ENCODE results near the gene EFCAB8. TPM values are rescaled to one million over a fixed set of nuclear protein-coding genes. Genes with fewer than 3 reads are reported as not detected.

EFCAB8 gene
- total and polyA plus RNA-seq, 2 donors from 2014 or later = 0.13 TPM; not detected in 1

DNA sequence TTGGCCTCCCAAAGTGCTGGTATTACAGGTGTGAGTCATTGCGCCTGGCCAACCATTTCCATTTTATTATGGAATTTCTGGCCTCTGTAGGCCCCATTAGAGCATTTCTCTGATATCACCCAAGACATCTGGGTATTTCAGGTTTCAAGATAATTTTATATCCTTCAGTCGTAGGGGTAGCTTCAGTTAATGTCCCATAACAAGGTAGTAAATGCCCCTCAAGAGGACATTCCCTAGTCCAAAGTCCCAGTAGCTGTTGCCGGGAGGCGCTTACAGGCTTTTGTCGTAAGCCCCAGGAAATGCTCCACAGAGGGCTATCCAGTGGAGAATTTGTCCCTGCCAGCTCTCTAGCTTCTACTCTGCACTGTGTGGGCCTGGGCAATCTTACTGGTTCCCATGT is 24.4 kb downstream of the EFCAB8 start:
- H3K36me3 ChIP-seq (ENCODE audit: control insufficient read depth in 2 of 3, insufficient read depth in 3 of 3, low read length in 3 of 3) = no peaks in the 10 kb centered on the region
- DNase-seq (no peak), FAIRE-seq (no peak)
- H3K27me3 ChIP-seq (ENCODE audit: control insufficient read depth, insufficient read depth, low read length) = no peaks in the 10 kb centered on the region
- intact Hi-C loops (cut with DNase I) = no loop called here
- H3K27ac ChIP-seq (ENCODE audit: low read depth in 2 of 2, low read length in 2 of 2) = no peak overlapping the region
- no peak overlapping the region for H3K4me3 ChIP-seq (ENCODE audit: low read length in 3 of 3)
- H3K9ac ChIP-seq (ENCODE audit: low read length in 3 of 3) = no peak overlapping the region
- TF ChIP-seq, protein P1, sequence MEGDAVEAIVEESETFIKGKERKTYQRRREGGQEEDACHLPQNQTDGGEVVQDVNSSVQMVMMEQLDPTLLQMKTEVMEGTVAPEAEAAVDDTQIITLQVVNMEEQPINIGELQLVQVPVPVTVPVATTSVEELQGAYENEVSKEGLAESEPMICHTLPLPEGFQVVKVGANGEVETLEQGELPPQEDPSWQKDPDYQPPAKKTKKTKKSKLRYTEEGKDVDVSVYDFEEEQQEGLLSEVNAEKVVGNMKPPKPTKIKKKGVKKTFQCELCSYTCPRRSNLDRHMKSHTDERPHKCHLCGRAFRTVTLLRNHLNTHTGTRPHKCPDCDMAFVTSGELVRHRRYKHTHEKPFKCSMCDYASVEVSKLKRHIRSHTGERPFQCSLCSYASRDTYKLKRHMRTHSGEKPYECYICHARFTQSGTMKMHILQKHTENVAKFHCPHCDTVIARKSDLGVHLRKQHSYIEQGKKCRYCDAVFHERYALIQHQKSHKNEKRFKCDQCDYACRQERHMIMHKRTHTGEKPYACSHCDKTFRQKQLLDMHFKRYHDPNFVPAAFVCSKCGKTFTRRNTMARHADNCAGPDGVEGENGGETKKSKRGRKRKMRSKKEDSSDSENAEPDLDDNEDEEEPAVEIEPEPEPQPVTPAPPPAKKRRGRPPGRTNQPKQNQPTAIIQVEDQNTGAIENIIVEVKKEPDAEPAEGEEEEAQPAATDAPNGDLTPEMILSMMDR (IDR thresholded peaks at IDR 0.05; ENCODE audit: borderline replicate concordance, extremely low read depth, insufficient read depth) = no peak
- H3K4me1 ChIP-seq (ENCODE audit: control insufficient read depth in 2 of 3, insufficient read depth in 2 of 3, low read depth in 1 of 3, low read length in 3 of 3) = no peaks in the 10 kb centered on the region
- no peaks in the 10 kb centered on the region for H3K9me3 ChIP-seq (ENCODE audit: control insufficient read depth in 2 of 3, insufficient read depth in 1 of 3, low read length in 3 of 3)

DNA sequence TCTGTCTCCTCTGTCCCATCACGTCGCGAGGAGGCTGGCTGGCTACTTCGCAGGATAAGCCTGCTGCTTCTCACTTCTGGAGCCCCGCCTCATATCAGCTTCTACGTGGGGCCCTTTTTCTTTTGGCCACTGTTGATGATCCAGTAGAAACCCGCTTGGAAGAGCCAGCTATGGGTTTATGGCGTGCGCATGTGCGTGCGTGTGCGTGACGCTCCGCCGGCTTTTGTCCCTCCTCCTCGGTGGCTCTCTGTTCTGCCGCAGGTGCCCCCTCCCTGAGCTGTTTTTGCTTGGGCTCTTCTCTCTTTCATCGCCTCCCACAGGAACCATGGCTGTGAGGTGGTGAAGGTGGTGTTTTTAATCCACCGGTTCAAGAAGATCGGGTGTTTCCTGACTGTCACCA is 26.5 kb downstream of the EFCAB8 start:
- TF ChIP-seq, protein P1 (IDR thresholded peaks at IDR 0.05; ENCODE audit: borderline replicate concordance, extremely low read depth, insufficient read depth) = no peak
- DNase-seq (no peak), FAIRE-seq (no peak)
- no peaks in the 10 kb centered on the region for H3K4me1 ChIP-seq (ENCODE audit: control insufficient read depth in 2 of 3, insufficient read depth in 2 of 3, low read depth in 1 of 3, low read length in 3 of 3)
- no peaks in the 10 kb centered on the region for H3K27me3 ChIP-seq (ENCODE audit: control insufficient read depth, insufficient read depth, low read length)
- no peak overlapping the region for H3K4me3 ChIP-seq (ENCODE audit: low read length in 3 of 3)
- H3K27ac ChIP-seq (ENCODE audit: low read depth in 2 of 2, low read length in 2 of 2) = no peak overlapping the region
- H3K9ac ChIP-seq (ENCODE audit: low read length in 3 of 3) = no peak overlapping the region
- H3K36me3 ChIP-seq (ENCODE audit: control insufficient read depth in 2 of 3, insufficient read depth in 3 of 3, low read length in 3 of 3) = no peaks in the 10 kb centered on the region
- intact Hi-C loops (cut with DNase I) = no loop called here
- H3K9me3 ChIP-seq (ENCODE audit: control insufficient read depth in 2 of 3, insufficient read depth in 1 of 3, low read length in 3 of 3) = no peaks in the 10 kb centered on the region

DNA sequence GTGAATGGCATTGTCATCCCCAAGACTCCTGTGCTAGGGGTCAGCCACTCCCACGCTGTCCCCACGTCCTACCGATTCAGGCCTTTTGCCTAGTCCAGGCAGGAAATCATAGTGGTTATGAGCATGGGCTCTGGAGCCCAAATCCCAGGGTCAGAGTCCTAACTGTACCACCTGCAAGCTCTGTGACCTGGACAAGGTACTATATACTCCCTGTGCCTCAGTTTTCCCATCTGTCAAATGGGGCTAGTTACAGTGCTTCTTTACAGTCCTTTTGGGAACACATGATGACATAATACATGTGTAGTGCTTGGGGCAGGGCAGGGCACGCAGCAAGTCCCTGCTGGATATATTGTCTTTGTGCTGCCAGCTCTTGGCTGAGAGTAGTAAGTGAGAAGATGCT is 27.2 kb downstream of the EFCAB8 start:
- no peaks in the 10 kb centered on the region for H3K9me3 ChIP-seq (ENCODE audit: control insufficient read depth in 2 of 3, insufficient read depth in 1 of 3, low read length in 3 of 3)
- intact Hi-C loops (cut with DNase I) = no loop called here
- no peak overlapping the region for H3K9ac ChIP-seq (ENCODE audit: low read length in 3 of 3)
- no peak overlapping the region for H3K4me3 ChIP-seq (ENCODE audit: low read length in 3 of 3)
- no peaks in the 10 kb centered on the region for H3K36me3 ChIP-seq (ENCODE audit: control insufficient read depth in 2 of 3, insufficient read depth in 3 of 3, low read length in 3 of 3)
- DNase-seq (no peak), FAIRE-seq (no peak)
- TF ChIP-seq, protein P1 (IDR thresholded peaks at IDR 0.05; ENCODE audit: borderline replicate concordance, extremely low read depth, insufficient read depth) = no peak
- no peak overlapping the region for H3K27ac ChIP-seq (ENCODE audit: low read depth in 2 of 2, low read length in 2 of 2)
- no peaks in the 10 kb centered on the region for H3K4me1 ChIP-seq (ENCODE audit: control insufficient read depth in 2 of 3, insufficient read depth in 2 of 3, low read depth in 1 of 3, low read length in 3 of 3)
- no peaks in the 10 kb centered on the region for H3K27me3 ChIP-seq (ENCODE audit: control insufficient read depth, insufficient read depth, low read length)

DNA sequence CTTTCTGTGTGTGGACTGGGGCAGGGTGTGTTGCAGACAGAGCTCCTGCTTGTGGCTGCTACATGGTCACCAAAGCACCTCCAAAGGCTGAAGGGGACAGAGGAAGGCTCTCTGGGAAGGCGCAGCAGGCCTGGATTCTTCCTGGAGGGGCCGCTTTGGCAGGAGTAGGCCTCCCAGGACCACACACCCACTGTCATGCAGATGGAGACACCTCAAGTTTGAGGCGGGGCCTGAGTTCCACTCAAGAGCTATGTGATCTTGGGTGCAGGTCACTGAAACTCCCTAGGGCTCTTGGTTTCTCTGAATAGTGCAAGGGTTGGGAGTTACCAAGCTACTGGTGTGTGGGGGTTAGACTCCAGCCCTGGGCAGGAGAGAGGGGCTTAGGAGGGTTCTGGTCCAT is 27.9 kb downstream of the EFCAB8 start:
- Histone ChIP-seq H3K27ac (ENCODE audit: low read depth in 2 of 2, low read length in 2 of 2) (no peak overlapping the region), H3K27me3 (ENCODE audit: control insufficient read depth, insufficient read depth, low read length) (no peaks in the 10 kb centered on the region), H3K36me3 (ENCODE audit: control insufficient read depth in 2 of 3, insufficient read depth in 3 of 3, low read length in 3 of 3) (no peaks in the 10 kb centered on the region), H3K9ac (ENCODE audit: low read length in 3 of 3) (no peak overlapping the region), H3K4me1 (ENCODE audit: control insufficient read depth in 2 of 3, insufficient read depth in 2 of 3, low read depth in 1 of 3, low read length in 3 of 3) (no peaks in the 10 kb centered on the region), H3K9me3 (ENCODE audit: control insufficient read depth in 2 of 3, insufficient read depth in 1 of 3, low read length in 3 of 3) (no peaks in the 10 kb centered on the region), H3K4me3 (ENCODE audit: low read length in 3 of 3) (no peak overlapping the region)
- DNase-seq = no peak
- intact Hi-C loops (cut with DNase I) = no loop called here
- TF ChIP-seq, protein P1 (IDR thresholded peaks at IDR 0.05; ENCODE audit: borderline replicate concordance, extremely low read depth, insufficient read depth) = no peak
- FAIRE-seq = no peak

All from kidney (tissue), 14 donors.